ENCODE measurements around the gene SETD1B.

Gene SETD1B

DNA sequence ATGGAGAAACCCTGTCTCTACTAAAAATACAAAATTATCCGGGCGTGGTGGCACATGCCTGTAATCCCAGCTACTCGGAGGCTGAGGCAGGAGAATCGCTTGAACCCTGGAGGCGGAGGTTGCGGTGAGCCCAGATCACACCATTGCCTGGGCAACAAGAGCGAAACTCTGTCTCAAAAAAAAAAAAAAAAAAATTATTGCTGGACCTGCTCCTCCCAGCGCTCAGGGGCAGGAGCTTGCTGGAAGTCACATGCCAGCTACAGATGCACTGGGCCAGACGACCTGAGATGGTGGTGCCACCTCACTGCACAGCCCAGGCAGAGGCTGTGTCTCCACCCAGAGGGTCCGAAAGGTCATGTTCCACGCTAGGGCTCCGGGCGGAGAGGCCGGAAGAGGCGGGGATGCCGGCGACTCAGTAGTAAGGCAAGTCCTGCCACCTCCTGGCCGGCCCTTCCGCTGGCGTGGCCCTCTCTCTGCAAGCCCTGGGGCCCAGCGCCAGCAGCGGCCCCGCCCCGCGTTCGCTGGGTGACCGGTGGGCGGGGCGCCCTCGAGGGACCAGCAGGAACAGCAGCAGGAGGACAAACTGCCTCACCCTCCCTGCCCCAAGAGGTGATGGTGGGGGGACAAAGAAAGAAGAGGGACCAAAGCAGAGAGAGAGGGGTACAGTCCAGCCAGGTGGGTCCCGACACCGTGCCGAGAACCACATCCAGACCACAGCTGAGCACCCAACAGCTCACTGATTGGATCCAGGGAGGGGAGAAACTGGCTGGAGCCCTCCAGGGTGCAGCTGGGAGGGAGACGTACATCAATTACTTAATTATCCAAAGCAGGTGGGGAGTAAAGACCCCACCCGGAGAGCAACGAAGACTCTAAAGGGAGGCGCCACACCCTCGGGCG lies 6.7 kb upstream of the SETD1B start:
- DNase-seq: no peak

DNA sequence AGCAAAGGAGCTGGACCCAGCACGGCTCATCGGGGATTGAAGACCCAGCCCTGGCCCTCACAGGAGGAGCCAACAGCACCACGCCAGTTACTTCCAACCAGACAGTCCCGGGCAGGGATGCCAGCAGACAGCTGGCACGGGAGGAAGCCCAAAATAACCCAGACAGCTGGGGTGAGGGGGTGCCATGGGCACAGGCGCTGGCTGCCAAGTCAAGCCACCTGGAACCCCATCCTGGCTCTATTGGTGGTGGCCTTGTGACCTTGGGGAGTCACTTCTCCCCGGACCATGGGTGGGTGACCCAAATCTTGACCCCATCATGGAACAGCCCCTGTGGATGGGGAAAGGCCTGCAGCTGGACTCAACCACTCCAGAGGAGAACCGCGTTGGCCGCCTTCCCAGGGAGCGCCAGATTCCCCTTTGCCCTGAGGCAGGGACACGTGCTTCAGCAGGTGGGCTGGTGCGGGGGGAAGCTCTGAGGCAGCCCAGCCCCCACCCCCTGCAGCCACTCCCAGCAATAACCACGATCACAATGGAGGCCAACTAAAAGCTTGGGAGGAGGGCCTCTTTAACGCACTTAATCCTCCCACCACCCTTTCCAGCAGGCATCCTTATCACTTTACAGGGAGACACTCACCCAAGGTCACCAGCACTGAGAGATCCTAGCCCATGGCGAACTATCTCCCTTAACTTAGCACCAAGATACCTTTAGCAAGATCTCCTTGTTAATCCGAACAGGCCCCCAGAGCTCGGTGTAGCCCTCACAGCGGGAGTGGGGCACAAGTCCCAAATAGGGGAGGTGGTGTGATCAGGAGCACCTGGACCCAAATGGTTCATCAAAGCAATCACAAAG lies 5.6 kb upstream of the SETD1B start:
- DNase-seq: no peak

- DNase-seq: no peak
These were observed 5.0 kb upstream of the SETD1B start for GRCh38 chr12:121798787-121799155.

GRCh38 chr12:121799156-121799841 lies 4.5 kb upstream of the SETD1B start:
- DNase-seq: peak; percentile 69

- DNase-seq: peak; percentile 56
These were observed 3.7 kb upstream of the SETD1B start for GRCh38 chr12:121799842-121800693.

DNA sequence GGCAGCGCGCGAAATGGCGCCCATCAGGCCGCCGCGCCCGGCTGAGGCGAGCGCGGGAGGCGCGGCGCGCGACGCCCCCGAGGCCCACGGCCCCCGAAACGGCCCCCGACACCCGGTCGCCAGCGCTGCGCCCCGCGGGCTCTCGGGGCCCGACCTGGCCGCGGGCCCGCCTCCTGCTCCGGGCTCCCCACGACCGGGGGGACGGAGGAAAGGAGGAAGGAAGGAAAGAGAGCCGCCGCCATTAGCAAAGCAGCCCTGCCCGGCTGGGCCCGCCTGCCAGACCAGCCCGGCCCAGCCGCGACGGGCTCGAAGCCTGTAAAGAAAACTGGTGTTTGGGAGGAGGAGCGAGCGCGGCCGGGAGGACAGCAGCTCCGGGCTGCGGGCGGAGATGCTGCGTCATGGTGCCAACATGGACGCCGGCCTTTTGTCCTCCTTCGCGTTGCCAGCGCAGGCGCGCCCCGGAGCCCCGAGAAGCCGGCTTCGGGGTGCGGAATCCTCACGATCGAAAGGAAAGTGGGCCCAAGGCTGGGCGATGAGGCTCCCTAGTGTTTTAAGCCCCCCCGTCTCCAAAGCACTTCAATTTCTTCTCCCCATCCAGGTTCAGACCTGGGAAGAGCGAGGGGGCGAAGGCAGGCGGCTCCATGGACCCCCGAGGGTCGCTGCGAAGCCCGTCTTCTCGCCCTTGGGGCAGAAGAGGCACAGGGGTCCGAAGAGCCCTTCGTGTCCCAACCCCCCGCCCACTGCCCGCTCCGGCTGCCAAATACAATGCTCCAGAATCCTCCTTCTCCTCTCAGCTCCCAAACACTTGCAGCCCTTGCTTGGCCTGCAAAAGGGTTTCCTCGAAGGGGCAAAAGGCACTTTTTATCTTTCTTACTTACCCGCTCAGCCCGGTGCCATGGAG lies 2.9 kb upstream of the SETD1B start:
- peak; percentile 69 for DNase-seq

DNA sequence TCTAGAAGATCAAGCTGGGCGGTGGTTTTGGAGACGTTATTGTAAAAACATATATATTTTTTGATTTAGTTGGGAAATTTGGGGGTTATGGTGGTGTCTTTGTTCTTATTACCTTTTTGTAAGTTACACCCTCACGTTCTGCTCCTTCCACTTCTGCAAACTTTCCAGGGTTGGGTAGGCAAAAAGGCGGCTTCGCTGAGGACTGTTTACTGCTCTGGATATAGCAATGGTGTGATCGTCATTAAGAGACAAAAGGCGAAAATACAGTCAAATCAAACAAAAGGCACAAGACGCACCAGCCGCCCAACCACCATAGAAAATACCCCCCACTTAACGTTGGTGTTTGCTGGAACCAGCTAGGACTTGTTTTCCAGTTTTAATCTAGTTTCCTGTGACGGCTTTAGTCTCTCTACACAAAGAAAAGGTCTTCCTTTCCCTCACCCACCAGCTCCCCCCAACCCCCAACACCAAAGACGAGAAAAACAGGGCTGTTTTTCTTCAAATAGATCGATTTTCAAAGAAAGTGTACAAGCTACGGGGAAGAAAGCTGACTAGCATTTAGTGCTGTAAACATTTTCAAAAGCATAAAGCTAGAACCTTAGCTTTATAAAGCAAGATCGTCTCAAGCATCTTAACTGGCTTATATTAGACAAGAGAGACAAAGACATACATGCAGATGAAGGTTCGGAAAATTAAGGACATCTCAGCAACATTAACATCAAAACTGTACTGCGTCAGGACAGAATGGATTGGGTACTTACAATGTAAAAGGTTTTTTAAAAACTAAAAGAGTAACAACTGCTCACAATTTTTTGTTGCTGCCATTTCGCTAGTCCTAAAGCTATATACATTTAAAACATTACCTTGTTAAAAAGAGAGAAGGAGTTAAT lies 2.0 kb upstream of the SETD1B start:
- DNase-seq: peak; percentile 71

DNA sequence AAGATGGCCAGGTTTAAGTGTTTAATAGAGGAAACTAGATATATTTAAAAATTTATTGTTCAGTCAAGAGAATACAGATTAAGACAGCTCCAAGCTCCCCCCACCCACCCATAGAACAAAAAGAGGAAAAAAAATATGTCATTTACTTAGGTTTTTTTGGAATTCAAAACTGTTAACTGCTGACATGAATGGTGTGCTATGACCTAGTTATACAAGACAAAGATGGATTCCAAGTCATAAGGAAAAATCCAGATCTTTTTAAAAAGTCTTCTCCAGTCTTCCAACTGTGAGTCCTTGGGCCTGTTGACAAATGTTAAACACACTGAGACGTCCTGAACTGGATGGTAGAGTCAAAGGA lies 1.3 kb upstream of the SETD1B start:
- no peak for DNase-seq

DNA sequence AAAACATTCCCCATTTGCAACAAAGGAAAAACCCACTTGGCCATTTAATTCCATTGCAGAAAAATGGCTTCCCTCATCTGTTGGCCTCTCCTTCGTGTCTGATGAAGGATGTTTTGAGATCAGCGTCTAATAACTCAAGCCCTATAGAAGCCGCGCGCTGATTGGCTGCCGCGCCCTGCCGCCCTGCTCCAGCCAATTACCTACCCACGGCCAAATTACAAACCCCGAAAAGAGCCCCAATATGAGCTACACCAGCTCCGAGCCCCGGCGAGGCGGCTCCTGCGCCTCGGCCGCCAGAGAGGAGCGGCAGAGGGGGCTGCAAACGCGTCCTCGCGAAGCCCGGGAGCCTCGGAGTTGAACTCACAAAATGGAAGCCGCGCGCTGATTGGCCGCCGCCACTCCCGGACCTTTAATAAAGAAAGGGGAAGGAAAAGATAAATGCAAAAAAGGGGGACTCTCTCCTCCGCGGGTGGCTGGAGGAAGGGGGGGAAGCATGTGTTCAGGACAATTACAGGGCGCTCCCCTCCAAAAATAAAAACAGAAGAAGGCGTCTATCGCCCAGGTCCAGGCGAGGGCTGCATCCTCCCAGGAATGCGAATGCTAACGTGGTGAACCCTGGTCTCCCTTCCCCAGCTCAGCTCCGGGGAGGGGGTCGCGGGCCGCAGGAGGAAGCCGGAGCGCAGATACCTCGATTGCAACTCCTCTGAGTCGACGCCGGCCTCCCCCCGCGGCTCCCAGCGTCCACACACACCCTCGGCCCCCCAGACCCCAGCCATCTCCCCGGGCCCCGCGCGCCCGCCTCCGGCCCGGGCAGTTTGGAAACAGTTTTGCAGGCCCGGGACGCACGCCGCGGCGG lies 738 bp upstream of the SETD1B start:
- peak; percentile 90 for DNase-seq

DNA sequence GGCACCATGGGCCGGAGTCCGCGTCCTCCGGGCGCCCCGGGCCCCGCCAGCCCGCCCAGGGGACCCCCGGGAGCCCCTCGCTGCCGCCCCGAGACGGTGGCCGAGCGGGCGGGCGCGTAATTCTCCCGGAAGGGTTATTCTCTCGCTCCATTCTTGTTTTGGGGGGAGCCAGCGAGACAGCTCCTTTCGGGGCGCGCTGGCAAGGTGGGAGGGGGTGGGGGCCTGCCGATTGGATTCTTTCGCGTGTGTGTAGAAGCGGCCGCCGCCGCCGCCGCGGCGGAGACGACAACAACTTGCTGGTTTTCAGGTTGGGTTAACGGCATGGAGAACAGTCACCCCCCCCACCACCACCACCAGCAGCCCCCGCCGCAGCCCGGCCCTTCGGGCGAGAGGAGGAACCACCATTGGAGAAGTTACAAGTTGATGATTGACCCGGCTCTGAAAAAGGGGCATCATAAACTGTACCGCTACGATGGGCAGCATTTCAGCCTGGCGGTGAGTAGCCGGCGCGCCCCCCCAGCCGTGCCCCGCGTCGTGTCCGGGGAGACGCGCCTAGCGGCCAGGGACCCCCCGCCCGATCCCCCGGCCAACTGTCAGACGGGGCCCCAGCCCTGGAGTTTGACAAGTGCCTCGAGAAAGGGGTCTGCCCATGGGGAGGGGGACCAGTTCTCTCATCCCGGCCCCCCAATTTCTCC lies 755 bp downstream of the SETD1B start:
- peak; percentile 57 for DNase-seq

GRCh38 chr12:121805171-121806008 lies 1.6 kb downstream of the SETD1B start:
- no peak for DNase-seq

GRCh38 chr12:121806009-121806545 lies 2.3 kb downstream of the SETD1B start:
- peak; percentile 38 for DNase-seq

- no peak for DNase-seq
These were observed 3.0 kb downstream of the SETD1B start for GRCh38 chr12:121806546-121807423.

- no peak for DNase-seq
These were observed 4.0 kb downstream of the SETD1B start for GRCh38 chr12:121807642-121808347.

DNA sequence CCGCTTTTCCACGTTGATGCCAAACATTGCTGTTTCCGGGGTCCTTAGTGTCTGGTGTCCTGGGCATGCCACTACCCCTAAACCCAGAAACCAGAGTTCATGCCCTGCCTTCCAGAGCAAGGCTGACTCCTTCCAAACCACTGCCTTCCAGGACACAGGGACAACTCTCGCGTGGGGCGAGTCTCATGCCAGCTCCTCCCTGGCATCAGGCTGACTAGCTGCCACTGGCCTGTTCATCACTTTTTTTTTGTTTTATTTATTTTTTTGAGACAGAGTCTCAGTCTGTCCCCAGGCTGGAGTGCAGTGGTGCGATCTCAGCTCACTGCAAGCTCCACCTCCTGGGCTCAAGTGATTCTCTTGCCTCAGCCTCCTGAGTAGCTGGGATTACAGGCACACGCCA lies 4.8 kb downstream of the SETD1B start:
- DNase-seq: no peak

DNA sequence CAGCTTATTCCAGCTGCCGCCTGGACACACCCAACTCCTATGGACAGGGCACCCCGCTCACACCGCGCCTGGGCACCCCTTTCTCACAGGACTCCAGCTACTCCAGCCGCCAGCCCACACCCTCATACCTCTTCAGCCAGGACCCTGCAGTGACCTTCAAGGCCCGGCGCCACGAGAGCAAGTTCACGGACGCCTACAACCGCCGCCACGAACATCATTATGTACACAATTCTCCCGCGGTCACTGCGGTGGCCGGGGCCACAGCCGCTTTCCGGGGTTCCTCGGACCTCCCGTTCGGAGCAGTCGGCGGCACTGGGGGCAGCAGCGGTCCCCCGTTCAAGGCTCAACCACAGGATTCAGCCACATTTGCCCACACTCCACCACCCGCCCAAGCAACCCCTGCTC lies 5.9 kb downstream of the SETD1B start:
- DNase-seq: no peak
